Activated naive CD4-positive, alpha-beta T cell treated with anti-CD3 and anti-CD28 coated beads, Interleukin-2, amount 10 ng/mL, durations not matched to agents 7 days and 5 days (primary cell): ENCODE data around the gene CADPS.

ENCODE experiments used
- CTCF ChIA-PET: fragments of 350-600 bp; sonication (Branson Sonifier 250); formaldehyde crosslinking; loops from one replicate; lab custom pipeline; 2021; ENCODE audit warnings: antibody characterized with exemption; lab: Charles Lee
- DNase-seq: peaks from one replicate; pipeline ENCODE4 v3.0.0-alpha.2; 2020
- H3K27ac Mint-ChIP-seq: one replicate; pipeline ENCODE4 v1.8.0; 2021; ENCODE audit warnings: mild to moderate bottlenecking, moderate library complexity, mixed read lengths
- H3K27me3 Mint-ChIP-seq: one replicate; pipeline ENCODE4 v1.8.0; 2021; ENCODE audit warnings: mild to moderate bottlenecking, mixed read lengths
- H3K36me3 Mint-ChIP-seq: one replicate; pipeline ENCODE4 v1.8.0; 2021; ENCODE audit warnings: mixed read lengths
- H3K4me1 Mint-ChIP-seq: one replicate; pipeline ENCODE4 v1.8.0; 2021; ENCODE audit warnings: mixed read lengths
- H3K4me3 Mint-ChIP-seq: one replicate; pipeline ENCODE4 v1.8.0; 2021; ENCODE audit warnings: mild to moderate bottlenecking, moderate library complexity, mixed read lengths
- H3K9me3 Mint-ChIP-seq: one replicate; pipeline ENCODE4 v1.8.0; 2021; ENCODE audit warnings: mixed read lengths

Gene CADPS

DNA sequence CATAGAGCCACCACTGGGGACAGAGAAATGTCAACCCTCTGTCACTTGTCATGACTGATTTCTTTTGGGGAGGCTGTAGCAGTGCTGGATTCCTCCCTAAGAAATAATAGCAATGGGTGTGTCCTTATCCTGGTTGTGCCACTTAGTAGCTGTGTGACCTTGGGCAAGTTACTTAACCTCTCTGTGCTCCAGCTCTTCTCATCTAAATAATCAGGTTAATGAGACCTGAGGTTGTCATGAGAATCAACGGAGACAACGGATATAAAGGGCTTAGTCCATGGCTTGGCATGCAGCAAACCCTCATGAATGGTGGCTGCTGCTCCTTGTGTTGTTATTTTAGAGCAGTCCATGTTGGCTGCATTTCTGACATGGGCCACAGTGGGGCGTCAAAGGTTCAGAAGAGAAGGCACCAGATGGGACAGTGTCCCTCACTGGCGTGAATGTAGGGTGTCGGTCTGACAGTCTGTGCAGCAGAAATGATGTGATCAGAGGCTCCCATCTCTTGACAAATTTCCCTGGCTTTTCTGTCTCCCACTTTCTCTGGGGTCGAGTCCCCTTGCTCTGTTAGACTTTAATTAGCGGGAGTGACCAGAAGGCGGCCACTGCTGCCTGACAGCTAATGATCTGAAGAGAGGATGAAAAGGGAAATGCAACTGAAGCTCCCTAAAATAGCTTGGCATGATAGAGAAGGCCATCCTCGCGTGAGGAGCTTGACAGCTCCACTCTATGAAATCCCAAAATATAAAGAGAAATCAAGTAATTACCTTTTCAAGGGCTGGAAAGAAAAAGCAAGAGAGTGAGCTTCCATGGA lies 209.4 kb downstream of the CADPS start:
- peak; percentile 33 for DNase-seq
- H3K27ac Mint-ChIP-seq: no peak overlapping the region

DNA sequence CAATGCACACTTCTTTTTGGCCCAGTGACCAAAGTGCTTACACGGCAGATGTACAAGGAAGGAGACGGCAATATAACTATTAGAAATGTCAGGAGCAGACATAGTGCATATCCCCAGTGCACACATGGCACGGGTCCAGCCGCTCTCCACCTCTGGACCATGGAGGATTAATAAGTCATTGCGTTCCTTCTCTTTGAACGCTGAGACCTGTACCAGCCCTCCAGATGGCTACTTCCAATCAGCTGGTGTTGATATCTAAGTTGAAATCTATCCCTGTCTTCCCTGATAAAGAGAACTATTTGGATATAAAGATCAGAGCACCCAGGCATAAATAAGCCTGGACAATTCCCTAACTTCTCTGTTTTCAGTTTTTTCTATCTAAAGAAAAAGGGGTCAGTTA lies 212.5 kb downstream of the CADPS start:
- Mint-ChIP-seq H3K27ac (no peak overlapping the region), H3K27me3 (no peaks in the 10 kb centered on the region), H3K4me3 (no peak overlapping the region), H3K9me3 (no peaks in the 10 kb centered on the region), H3K4me1 (no peaks in the 10 kb centered on the region), H3K36me3 (no peaks in the 10 kb centered on the region)
- CTCF ChIA-PET: no interaction called here
- no peak for DNase-seq

More for the DNA sequence above, 209.4 kb downstream of the CADPS start:
- H3K4me3 Mint-ChIP-seq: no peak overlapping the region
- H3K27me3 Mint-ChIP-seq: no peaks in the 10 kb centered on the region
- no peaks in the 10 kb centered on the region for H3K36me3 Mint-ChIP-seq
- H3K9me3 Mint-ChIP-seq: no peaks in the 10 kb centered on the region
- CTCF ChIA-PET: no interaction called here
- H3K4me1 Mint-ChIP-seq: no peaks in the 10 kb centered on the region

DNA sequence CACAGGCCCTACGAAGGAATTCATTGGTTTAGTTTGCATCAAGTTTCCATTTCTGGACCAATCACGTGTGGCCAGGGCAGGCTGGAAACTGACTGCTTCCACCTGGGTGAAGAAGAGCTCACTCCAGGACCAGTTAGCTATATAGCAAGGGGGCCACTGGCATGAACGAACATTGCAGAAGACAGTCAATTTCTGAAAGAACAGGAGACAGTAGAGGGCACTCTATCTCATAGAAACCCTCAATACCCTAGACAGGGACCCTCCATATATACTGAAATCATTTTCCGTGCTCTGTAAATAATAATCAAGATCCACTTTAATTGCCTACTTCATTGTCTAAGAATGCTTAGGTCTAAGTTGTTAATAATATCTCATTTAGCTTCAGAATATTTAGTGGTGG lies 215.6 kb downstream of the CADPS start:
- no peaks in the 10 kb centered on the region for H3K4me1 Mint-ChIP-seq
- H3K27ac Mint-ChIP-seq: no peak overlapping the region
- no peaks in the 10 kb centered on the region for H3K9me3 Mint-ChIP-seq
- no peaks in the 10 kb centered on the region for H3K36me3 Mint-ChIP-seq
- no peak overlapping the region for H3K4me3 Mint-ChIP-seq
- no peaks in the 10 kb centered on the region for H3K27me3 Mint-ChIP-seq
- DNase-seq: no peak
- CTCF ChIA-PET: no interaction called here

DNA sequence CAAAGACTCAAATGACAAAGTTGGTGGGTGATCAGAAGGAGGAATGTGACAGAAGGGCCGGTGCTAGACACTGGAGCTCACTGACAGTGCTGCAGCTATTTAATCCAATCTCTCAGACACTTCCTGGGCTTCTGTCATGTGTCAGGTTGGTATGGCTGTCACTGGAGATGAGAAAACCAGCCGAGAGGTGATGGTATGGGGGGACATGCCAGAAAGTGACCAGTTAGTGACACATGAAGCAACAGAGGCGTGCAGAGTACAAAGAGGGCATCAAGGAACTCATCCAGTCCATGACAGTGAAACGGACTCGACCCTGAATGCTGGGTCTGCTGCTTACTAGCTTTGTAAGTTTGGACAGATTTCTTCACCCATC lies 219.5 kb downstream of the CADPS start:
- Mint-ChIP-seq H3K27me3 (no peaks in the 10 kb centered on the region), H3K4me3 (no peak overlapping the region), H3K9me3 (no peaks in the 10 kb centered on the region), H3K36me3 (no peaks in the 10 kb centered on the region), H3K27ac (no peak overlapping the region), H3K4me1 (no peaks in the 10 kb centered on the region)
- CTCF ChIA-PET: no interaction called here
- no peak for DNase-seq

DNA sequence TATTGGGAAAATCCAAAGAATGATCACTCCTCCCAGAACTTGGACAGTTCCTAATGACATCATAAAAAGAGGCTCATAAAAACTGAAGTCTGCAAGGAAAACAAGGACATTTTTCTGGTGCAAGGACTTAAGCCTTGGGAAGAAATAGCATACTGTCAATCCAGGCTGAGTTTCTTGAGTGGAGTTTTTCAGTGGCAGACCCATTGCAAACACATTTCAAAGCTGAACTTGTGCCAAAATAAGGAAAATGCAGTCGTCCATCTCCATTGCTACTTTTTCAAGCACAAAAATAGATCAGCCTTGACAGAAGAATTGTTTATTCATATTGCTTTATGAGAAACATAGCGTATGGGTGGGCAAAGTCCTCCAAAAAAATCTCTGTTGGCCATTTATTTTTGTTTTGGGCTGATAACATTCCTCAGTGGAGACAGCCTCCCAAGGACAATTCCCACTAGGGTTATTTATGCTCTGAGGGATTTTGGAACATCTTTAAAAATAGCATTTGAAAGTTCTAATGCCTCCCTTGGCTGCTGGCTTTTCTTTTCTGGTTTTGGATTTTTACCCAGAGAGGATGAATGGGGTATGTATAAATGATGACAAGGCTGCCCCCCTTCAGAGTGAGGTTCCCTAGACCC lies 220.0 kb downstream of the CADPS start:
- Mint-ChIP-seq H3K4me1 (no peaks in the 10 kb centered on the region), H3K4me3 (no peak overlapping the region), H3K27ac (no peak overlapping the region), H3K36me3 (no peaks in the 10 kb centered on the region), H3K27me3 (no peaks in the 10 kb centered on the region), H3K9me3 (no peaks in the 10 kb centered on the region)
- DNase-seq: no peak
- CTCF ChIA-PET: no interaction called here

DNA sequence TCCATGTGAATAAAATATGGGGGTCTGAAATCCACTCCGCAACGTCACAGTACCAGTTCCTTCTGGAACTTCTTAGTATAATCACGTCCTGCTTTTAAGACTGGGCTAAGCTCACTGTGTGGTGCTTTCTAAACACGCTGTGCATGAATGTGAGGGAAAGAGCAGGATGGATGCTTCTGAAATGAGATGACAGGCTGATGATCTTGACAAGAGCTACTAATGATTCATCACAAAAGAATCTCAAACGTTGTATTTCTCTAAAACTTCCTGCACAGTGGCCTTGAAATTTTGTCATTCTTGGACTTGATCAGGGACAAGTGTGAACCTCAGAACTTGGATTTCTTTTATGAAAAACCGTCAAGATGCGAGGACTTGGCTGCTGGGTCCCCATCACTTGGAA lies 221.4 kb downstream of the CADPS start:
- Mint-ChIP-seq H3K36me3 (no peaks in the 10 kb centered on the region), H3K4me3 (no peak overlapping the region), H3K4me1 (no peaks in the 10 kb centered on the region), H3K27ac (no peak overlapping the region), H3K27me3 (no peaks in the 10 kb centered on the region), H3K9me3 (no peaks in the 10 kb centered on the region)
- DNase-seq: no peak
- CTCF ChIA-PET: no interaction called here

DNA sequence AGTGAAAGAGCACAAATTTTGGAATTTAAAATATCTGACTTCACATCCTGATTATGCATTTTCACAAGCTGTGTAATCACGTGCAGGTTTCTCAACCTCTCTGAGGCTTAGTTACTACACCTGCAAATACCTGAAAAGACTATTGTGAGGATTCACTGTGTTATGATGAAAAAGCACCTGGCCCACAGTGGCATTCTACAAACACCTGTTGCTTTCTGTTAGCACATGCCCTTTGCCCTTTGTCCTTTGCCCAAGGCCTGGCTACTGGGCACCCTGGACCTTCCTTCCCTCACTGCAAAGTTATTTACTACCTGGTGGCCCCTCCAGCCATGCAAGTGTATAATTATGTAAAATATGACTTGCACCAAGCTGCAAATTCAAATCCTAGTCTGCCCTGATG lies 227.5 kb downstream of the CADPS start:
- Mint-ChIP-seq H3K36me3 (no peaks in the 10 kb centered on the region), H3K27me3 (no peaks in the 10 kb centered on the region), H3K4me1 (no peaks in the 10 kb centered on the region), H3K27ac (no peak overlapping the region), H3K9me3 (no peaks in the 10 kb centered on the region), H3K4me3 (no peak overlapping the region)
- DNase-seq: no peak
- CTCF ChIA-PET: no interaction called here

DNA sequence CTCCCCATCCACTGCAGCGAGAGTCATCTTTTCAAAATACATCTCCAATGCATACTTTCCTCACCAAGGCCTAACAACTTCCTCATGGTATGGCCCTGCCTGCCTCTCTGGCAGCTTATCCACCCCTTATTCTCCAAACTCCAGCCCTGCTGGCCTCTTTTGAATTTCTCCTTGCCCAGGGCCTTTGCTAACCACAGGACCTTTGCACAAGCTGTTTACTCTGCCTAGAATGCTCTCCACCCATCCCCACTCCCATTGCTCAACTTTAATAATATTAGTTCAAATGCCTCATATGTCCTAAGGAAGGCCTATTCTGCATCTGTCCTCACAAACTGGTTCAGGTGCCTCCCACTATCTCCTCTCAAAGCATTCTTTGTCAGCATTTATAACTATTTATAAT lies 230.7 kb downstream of the CADPS start:
- no peaks in the 10 kb centered on the region for H3K4me1 Mint-ChIP-seq
- no peak overlapping the region for H3K4me3 Mint-ChIP-seq
- no peaks in the 10 kb centered on the region for H3K9me3 Mint-ChIP-seq
- CTCF ChIA-PET: no interaction called here
- no peak overlapping the region for H3K27ac Mint-ChIP-seq
- no peak for DNase-seq
- no peaks in the 10 kb centered on the region for H3K27me3 Mint-ChIP-seq
- H3K36me3 Mint-ChIP-seq: no peaks in the 10 kb centered on the region

DNA sequence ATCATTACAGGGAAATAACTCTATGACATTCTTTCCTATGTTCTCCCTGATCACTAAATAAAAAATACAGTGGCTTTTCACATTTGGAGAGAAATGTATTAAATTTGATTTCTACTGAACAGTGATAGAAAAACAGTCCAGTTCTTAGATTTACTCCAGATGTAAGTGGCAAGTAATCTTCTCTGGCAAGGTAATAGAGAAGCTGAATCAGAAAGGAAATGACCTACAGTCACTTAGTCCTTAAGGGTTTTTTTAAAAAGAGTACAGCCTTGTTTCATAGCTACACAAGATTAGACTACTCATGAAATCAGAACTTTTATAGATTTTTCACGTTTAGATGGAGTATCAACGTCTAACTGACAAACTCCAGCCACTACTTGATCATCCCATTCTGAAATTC lies 236.9 kb downstream of the CADPS start:
- CTCF ChIA-PET: no interaction called here
- H3K9me3 Mint-ChIP-seq: no peaks in the 10 kb centered on the region

DNA sequence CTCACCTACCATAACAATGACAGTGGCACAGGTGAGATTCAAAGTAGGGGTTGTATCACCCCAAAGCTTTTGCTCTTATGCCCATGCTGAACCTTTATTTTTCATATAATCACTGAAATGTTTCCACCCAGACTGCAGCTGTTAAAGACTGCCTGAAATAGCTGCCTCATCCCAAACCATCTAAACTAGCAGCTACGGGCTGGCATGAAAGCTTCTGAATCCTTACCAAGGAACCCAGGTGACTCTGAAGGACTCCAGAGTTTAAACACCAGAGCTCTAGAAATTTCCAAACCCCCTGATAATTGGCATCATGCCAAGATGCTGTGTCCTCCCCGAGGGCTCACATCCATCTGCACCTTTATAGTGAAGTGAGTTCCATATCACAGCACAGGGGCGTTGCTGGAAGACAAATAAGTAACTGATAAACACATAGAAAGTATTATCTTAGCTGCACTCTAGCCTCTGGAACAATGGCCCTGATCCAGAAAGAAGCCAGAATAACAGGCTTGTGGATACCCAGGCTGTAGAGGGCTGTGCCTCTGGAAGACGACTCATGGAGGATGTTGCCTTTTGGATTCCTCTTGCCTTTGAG lies 238.9 kb downstream of the CADPS start:
- Mint-ChIP-seq H3K4me3 (no peak overlapping the region), H3K4me1 (no peaks in the 10 kb centered on the region), H3K9me3 (no peaks in the 10 kb centered on the region), H3K36me3 (no peaks in the 10 kb centered on the region), H3K27ac (no peak overlapping the region), H3K27me3 (peaks cover 5% of the 10 kb centered on the region)
- CTCF ChIA-PET: interaction anchor here (0.8 kb wide), 1 partner anchor 15 kb away, joined by 4 read pairs; no protein-coding TSS in a partner anchor
- no peak for DNase-seq

More for the DNA sequence above, 236.9 kb downstream of the CADPS start:
- Mint-ChIP-seq H3K36me3 (no peaks in the 10 kb centered on the region), H3K27me3 (peaks cover under 1% of the 10 kb centered on the region), H3K4me1 (no peaks in the 10 kb centered on the region), H3K4me3 (no peak overlapping the region), H3K27ac (no peak overlapping the region)
- no peak for DNase-seq

DNA sequence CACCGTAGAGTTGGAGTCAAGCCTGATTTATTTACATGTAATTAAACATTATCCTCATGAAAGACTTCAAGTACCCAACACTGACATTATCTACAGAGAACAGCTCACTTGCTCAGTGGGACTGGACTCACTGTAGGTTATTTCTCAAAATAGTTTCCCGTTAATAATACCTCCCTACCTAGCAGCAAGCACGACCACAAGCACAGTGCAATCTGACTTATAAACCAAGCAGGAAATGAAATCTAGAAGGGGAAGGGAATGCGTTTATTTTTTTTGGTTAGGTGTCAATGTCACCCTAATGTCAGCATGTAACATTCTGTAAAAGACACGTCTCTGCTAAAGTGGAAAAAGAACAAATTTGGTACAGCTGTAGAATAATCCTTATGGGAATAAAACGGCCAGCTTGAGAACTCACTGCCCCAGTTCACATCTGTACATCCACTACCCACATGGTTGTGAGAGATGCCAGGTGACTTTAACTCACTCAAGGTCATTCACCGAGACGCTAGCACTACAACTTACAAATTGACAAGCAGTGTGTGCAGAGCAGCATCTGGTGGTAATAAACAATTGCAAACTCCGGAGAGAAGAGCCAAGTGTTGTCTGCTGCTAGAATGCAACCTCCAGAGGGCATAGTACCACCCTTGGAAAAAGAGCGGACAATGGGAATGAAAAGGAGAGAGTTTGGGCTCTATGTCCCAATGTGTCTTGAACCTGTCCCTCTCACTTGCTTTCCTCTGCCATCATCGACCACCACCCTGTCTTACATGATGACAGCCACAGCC lies 242.5 kb downstream of the CADPS start:
- H3K4me1 Mint-ChIP-seq: no peaks in the 10 kb centered on the region
- DNase-seq: no peak
- no peaks in the 10 kb centered on the region for H3K36me3 Mint-ChIP-seq
- H3K4me3 Mint-ChIP-seq: no peak overlapping the region
- CTCF ChIA-PET: no interaction called here
- no peak overlapping the region for H3K27ac Mint-ChIP-seq
- H3K27me3 Mint-ChIP-seq: peaks cover 5% of the 10 kb centered on the region
- H3K9me3 Mint-ChIP-seq: no peaks in the 10 kb centered on the region

DNA sequence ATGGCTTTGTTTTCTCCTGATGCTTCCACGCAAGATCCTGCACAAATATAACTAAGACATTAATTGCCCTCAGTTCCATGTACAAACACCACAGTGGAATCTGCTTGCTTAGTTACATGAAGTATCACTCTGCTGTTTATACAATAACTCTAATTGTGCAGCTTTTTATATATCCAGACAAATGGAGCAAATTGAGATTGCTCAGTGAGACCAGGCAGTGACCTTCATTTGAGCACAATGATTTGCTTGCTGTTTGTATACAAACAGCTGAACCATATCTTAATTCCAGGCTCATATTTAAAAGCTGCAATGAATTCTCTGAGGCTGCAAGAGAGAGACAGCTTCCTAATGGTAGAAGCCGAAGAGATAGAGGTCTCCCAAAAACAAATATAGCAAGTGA lies 243.7 kb downstream of the CADPS start:
- CTCF ChIA-PET: no interaction called here
- H3K36me3 Mint-ChIP-seq: no peaks in the 10 kb centered on the region
- H3K27me3 Mint-ChIP-seq: peaks cover 5% of the 10 kb centered on the region
- no peak for DNase-seq
- no peak overlapping the region for H3K27ac Mint-ChIP-seq
- H3K4me1 Mint-ChIP-seq: no peaks in the 10 kb centered on the region
- no peak overlapping the region for H3K4me3 Mint-ChIP-seq
- H3K9me3 Mint-ChIP-seq: no peaks in the 10 kb centered on the region

DNA sequence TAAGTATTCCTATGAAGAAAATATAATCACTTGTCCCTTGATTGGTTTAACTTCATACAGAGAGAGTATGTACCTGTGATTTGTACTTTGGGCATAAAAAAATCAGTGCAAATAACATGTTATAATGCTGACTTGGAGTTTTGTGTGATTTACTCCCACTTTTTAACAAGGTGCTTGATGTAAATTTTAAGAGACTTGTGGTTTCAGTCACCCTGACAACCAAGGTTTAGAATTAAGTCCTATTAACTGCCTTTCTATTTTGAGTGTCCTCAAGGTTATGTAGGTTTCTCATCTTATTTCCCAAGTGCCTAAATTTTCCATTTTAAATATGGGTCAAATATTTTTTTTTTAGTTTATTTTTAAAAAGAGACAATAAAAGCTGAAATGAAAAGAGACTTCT lies 244.6 kb downstream of the CADPS start:
- H3K4me1 Mint-ChIP-seq: no peaks in the 10 kb centered on the region
- H3K27me3 Mint-ChIP-seq: peaks cover 5% of the 10 kb centered on the region
- H3K36me3 Mint-ChIP-seq: no peaks in the 10 kb centered on the region
- H3K27ac Mint-ChIP-seq: no peak overlapping the region
- H3K4me3 Mint-ChIP-seq: no peak overlapping the region
- no peak for DNase-seq
- H3K9me3 Mint-ChIP-seq: no peaks in the 10 kb centered on the region
- CTCF ChIA-PET: no interaction called here

DNA sequence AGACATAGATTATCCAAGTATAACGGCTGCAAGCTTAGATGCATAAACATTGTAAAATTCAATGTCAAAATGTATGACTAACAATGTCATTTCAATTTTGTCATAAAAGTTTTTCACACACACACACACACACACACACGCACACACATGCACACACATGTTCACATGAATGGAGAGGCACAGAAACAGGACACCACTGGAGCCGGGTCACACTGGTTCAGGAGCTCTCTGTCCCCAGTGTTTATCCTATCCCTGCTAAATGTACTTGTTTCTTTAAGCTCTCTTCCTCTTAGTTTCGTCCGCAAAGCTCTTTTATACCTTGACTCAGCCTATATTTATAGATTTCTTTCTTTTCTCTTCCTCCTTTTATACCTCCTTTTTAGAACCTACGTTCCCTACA lies 249.9 kb downstream of the CADPS start:
- DNase-seq: no peak
- CTCF ChIA-PET: interaction anchor here (0.6 kb wide), 2 partner anchors 74 to 769 kb away, joined by 3 read pairs; no protein-coding TSS in a partner anchor
- Mint-ChIP-seq H3K4me3 (no peak overlapping the region), H3K27me3 (peaks cover 4% of the 10 kb centered on the region), H3K4me1 (no peaks in the 10 kb centered on the region), H3K9me3 (no peaks in the 10 kb centered on the region), H3K36me3 (no peaks in the 10 kb centered on the region), H3K27ac (no peak overlapping the region)
